T-helper 2 cell (primary cell): ENCODE data around the gene ASMTL.
"Not testable (repeated sequence)": the region's sequence is repeated elsewhere in the genome, so short reads cannot be mapped to it uniquely, and the experiment has no call there.

ENCODE experiments used
- DNase-seq, 5 experiments: peaks; one replicate each; pipeline versions ENCODE4 v3.0.0 to v3.0.0-alpha.2; 2012 to 2022

Gene ASMTL

GRCh38 chrX:1481636-1482529 lies 29.2 kb upstream of the ASMTL start:
- DNase-seq: peak in 4 of 5 experiments; percentile 53 to 95 (median 71)

- DNase-seq: peak in 1 of 5 experiments; percentile 46
Measured at GRCh38 chrX:1480082-1480785, 27.5 kb upstream of the ASMTL start.

DNA sequence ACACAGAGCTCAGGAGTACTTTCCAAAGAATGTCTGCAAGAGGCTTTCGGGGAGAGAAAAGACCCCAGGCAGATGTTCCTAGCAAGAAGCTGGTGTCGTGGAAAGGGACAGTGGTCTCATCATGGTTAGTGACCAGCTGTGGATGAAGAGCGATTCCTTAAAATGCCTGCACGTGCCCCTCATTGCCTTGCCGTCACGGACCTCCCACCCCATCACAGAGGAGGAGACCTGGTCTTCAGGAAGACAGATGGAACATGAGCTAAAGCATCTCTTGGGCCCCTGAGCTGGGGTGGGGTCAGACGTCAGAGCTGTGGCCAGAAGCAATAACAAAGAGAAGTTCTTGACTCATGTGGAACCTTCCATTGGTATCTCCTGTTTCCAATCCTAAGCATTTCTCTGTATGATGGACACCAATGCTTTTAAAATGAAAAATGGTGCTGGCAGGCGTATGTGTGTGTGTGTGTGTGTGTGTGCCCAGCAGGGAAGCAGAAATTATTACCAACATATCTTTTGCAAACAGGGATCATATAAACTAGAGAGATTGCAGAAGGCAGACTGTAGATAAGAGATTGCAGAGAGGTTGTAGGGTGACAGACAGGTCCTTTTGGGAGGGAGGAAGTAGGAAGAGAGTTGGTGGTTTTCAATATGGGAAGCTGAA lies 25.2 kb upstream of the ASMTL start:
- no peak for DNase-seq

- DNase-seq: no peak
Measured at GRCh38 chrX:1477229-1477628, 24.5 kb upstream of the ASMTL start.

DNA sequence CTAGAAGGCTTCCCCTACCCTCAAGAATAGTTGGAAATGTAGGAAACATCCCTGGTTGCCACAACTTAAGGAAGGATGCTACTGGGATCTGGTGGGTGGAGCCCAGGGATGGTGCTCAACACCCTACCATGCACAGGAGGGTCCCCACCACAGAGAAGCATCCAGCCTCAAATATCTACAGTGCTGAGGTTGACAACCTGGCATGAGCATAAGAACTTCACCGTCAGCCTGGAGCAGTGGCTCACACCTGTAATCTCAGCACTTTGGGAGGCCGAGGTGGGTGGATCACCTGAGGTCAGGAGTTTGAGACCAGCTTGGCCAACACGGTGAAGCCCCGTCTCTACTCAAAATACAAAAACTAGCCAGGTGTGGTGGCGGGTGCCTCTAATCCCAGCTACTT lies 24.0 kb upstream of the ASMTL start:
- no peak for DNase-seq

GRCh38 chrX:1475881-1476280 lies 23.2 kb upstream of the ASMTL start:
- DNase-seq: no peak

DNA sequence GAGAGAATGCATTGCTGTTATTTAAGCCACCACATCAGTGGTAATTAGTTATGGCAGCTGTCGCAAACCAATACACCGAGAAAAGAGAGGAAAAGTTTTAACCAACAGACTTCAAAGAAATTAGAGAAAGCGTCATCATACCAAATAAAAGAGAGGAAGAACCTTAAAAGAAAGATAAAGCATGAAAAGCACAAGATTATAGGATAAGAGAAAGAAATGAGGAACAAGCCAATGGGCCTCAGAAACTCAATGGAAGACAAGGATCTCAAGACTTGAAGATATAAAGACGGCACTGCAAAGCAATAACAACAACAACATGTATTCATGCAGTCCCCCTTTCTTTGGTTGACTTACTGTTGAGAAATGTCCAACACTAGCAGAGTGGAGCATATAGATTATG lies 22.8 kb upstream of the ASMTL start:
- no peak for DNase-seq

GRCh38 chrX:1474593-1474992 lies 21.9 kb upstream of the ASMTL start:
- DNase-seq: not testable (repeated sequence)

DNA sequence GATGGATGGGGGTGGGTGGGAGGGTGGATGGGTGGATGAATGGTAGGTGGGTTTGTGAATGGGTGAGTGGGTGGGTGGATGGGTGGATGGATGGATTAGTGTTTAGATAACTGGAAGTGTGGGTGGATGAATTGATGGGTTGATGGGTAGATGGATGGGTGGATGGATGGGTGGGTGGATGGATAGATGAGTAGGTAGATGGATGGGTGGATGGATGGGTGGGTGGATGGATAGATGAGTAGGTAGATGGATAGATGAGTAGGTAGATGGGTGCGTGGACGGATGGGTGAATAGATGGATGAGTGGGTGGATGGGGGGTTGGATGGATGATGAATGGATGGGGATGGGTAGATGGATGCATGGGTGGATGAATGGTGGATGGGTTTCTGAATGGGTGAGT lies 20.3 kb upstream of the ASMTL start:
- no peak for DNase-seq

GRCh38 chrX:1468250-1468772 lies 15.6 kb upstream of the ASMTL start:
- peak; percentile 48 to 91 (median 67) for DNase-seq

DNA sequence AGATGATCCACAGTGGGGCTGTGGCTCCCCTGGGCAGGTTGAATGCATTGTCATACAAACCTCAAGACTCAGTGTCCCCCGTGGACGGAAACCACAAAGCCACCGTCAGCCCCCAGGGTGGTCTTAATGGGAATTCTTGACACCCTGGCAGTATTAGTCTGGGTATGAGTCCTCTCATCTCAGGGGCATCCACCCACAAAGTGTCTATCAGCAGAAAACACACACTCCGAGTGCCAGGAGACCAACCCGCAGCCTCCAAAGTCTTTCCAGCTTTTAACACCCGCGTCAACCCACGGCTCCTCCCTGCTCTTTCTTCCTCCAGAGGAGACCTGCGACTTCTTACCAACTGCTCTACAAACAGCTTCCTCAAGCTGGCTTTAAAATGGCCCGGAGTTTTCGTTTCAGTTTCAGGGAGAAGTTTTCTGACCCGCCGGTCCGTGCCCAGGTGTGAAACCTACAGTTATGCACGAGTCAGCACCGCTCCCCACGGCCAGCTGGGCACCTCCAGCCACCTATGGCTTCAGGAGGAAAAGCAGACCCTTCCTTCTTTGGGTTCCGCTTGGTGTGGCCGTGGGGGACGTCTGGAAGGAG lies 14.4 kb upstream of the ASMTL start:
- DNase-seq: peak in 3 of 5 experiments; percentile 27 to 71 (median 62)

GRCh38 chrX:1466232-1466661 lies 13.5 kb upstream of the ASMTL start:
- DNase-seq: no peak

DNA sequence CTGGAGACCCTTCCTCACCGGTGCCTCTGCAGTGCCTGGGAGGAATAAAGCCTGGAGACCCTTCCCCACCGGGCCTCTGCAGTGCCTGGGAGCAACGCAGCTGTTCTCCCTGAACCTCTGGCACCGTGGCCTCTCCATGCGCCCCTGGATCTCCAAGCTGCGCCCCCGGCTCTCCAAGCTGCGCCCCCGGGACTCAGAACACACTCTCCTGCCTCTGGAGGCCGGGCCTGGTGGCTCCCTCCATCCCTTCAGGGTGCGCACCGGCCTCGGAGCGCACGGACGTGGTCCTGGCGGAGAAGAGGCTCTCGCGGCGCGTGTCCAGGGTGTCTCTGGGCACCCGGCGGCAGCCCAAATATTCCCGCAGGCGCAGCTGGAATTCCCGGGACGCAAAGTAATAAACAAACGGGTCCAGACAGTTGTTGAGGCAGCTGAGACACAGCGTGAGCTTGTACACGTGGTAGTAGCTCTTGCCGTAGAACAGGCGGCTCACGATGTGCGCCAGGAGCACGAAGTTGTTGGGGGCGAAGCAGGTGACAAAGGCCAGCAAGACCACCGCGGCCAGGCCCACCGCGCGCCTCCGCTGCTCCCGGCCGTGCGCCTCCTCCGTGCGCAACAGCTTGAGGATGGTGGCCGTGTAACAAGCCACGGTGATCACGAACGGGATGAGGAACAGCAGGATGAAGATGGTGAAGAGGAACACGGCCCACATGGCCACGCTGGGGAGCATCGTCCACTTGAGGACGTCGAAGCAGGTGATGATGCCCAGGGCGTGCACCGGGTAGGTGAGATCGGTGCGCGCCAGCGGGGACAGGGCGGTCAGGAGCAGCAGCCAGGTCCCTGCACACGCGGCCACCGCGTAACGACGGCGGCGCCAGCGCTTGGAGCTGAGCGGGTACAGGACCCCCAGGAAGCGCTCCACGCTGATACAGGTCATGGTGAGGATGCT lies 12.8 kb upstream of the ASMTL start:
- DNase-seq: no peak

DNA sequence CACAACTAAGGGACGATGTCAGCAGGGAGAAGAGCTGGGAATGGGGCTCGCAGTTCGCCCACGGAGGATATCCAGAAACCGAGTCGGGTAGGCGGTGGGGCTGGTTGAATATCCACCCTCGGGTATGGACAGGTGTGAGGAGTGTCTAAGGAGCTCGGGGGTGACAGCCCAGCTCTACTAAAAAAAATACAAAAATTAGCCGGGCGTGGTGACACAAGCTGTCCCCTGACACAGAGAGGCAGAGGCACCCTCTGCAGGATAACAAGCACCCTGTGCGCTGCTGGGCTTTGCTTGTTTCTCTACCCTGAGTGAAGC lies 12.2 kb upstream of the ASMTL start:
- DNase-seq: no peak

GRCh38 chrX:1464041-1464970 lies 11.6 kb upstream of the ASMTL start:
- DNase-seq: peak in 2 of 5 experiments; percentile 59 to 68

- no peak for DNase-seq
Measured at GRCh38 chrX:1463581-1463980, 10.9 kb upstream of the ASMTL start.

GRCh38 chrX:1462596-1463251 lies 10.0 kb upstream of the ASMTL start:
- DNase-seq: peak in 4 of 5 experiments; percentile 53 to 96 (median 74)

- no peak for DNase-seq
Measured at GRCh38 chrX:1462110-1462509, 9.4 kb upstream of the ASMTL start.

DNA sequence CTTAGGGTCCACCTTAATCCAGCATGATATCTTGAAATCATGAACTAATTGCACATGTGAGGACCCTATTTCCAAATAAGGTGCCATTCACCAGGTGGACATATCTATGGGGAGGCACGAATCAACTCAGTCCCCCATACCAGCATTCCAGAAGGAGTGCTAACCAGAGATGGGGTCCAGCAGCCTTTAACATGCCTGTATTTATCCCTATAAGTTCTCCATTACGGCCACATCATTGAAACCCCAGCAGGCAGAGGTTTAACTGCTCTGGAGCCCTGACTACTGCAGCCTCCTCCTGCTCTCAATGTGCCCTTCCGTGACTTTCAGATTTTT lies 3.2 kb upstream of the ASMTL start:
- DNase-seq: no peak
